Endothelial cell of umbilical vein (primary cell): ENCODE data around the gene CFAP70. TPM values are rescaled to one million over a fixed set of nuclear protein-coding genes. Genes with fewer than 3 reads are reported as not detected.

ENCODE experiments used
- BruUV-seq: library from RNA; stranded (reverse); fragments of 400-500 nt; replicated peaks from 2 replicates; lab custom pipeline; 2021; lab: Mats Ljungman, UMichigan
- CTCF ChIA-PET: fragments of 300-600, 350-600 bp; sonication (Branson Sonifier 250); formaldehyde crosslinking; loops from one replicate; lab custom pipeline; 2021; ENCODE audit warnings: antibody characterized with exemption, inconsistent platforms; lab: Charles Lee
- POLR2A ChIA-PET: fragments of 300-600, 350-600 bp; sonication (Branson Sonifier 250); formaldehyde crosslinking; loops from one replicate; lab custom pipeline; 2021; ENCODE audit warnings: antibody characterized with exemption, inconsistent platforms; lab: Charles Lee
- DNase-seq: peaks from one replicate; pipeline ENCODE4 v3.0.0-alpha.2; 2011; ENCODE audit warnings: low read depth, low spot score
- FAIRE-seq: peaks from 2 replicates; lab custom pipeline; 2011; peaks lifted over from hg19 to GRCh38; lab: Jason Lieb, UNC
- H2AFZ ChIP-seq: 2 replicates; pipeline ENCODE4 v1.6.0; 2012; ENCODE audit warnings: low read depth, low read length, control low read depth, inconsistent platforms
- H3K27ac ChIP-seq: 2 replicates; pipeline ENCODE4 v1.5.1; 2011; ENCODE audit warnings: low read depth, mild to moderate bottlenecking, control low read depth, low read length, moderate library complexity; ENCODE audit not compliant: insufficient read depth
- H3K27me3 ChIP-seq, 2 experiments: 2 replicates each; pipeline versions ENCODE4 v1.6.0 to v1.6.1; 2011; ENCODE audit warnings: low read length in 2 of 2, mixed read lengths in 1 of 2; ENCODE audit not compliant: control insufficient read depth in 2 of 2, insufficient read depth in 2 of 2
- H3K36me3 ChIP-seq, 2 experiments: 2 replicates in 1 of 2; 3 replicates in 1 of 2; pipeline ENCODE4 v1.5.1; 2011; ENCODE audit warnings: low read length in 2 of 2, mild to moderate bottlenecking in 1 of 2, moderate library complexity in 1 of 2; ENCODE audit not compliant: control insufficient read depth in 2 of 2, insufficient read depth in 2 of 2; ENCODE audit errors: extremely low read depth in 1 of 2
- H3K4me1 ChIP-seq: 3 replicates; pipeline ENCODE4 v1.5.1; 2011; ENCODE audit warnings: mild to moderate bottlenecking, low read length; ENCODE audit not compliant: control insufficient read depth, insufficient read depth; ENCODE audit errors: extremely low read depth
- H3K4me2 ChIP-seq: 2 replicates; pipeline ENCODE4 v1.6.1; 2011; ENCODE audit warnings: low read length, control low read depth, mixed read lengths; ENCODE audit not compliant: insufficient read depth
- H3K4me3 ChIP-seq, 3 experiments: fragments of 200-600 bp in 1 of 3; sonication (generic), shearing (Covaris generic) in 1 of 3; replicated peaks in 1 of 3; 2 replicates each; pipeline ENCODE4 v1.5.1; 2011 to 2016; ENCODE audit warnings: control low read depth in 3 of 3, low read length in 3 of 3, mild to moderate bottlenecking in 2 of 3, inconsistent platforms in 1 of 3, low read depth in 1 of 3, moderate library complexity in 1 of 3; ENCODE audit not compliant: insufficient read depth in 1 of 3
- H3K79me2 ChIP-seq: 2 replicates; pipeline ENCODE4 v1.6.0; 2012; ENCODE audit warnings: low read length, inconsistent platforms; ENCODE audit not compliant: control insufficient read depth, insufficient read depth
- H3K9ac ChIP-seq: replicated peaks from 2 replicates; pipeline ENCODE3; 2011; ENCODE audit warnings: low read length, control low read depth; ENCODE audit not compliant: insufficient read depth; ENCODE audit errors: extremely low read depth
- H3K9me1 ChIP-seq: replicated peaks from 3 replicates; pipeline ENCODE4 v1.6.0; 2011; ENCODE audit warnings: mild to moderate bottlenecking, low read length; ENCODE audit not compliant: control insufficient read depth, insufficient read depth; ENCODE audit errors: extremely low read depth
- H3K9me3 ChIP-seq: replicated peaks from 2 replicates; pipeline ENCODE4 v1.5.1; 2012; ENCODE audit warnings: low read length, inconsistent platforms; ENCODE audit not compliant: control insufficient read depth, insufficient read depth
- H4K20me1 ChIP-seq: replicated peaks from 2 replicates; pipeline ENCODE3; 2011; ENCODE audit warnings: mild to moderate bottlenecking, low read length; ENCODE audit not compliant: control insufficient read depth, insufficient read depth; ENCODE audit errors: extremely low read depth
- EZH2 ChIP-seq: IDR thresholded peaks from 2 replicates; pipeline ENCODE4 v1.6.1; 2012; ENCODE audit warnings: borderline replicate concordance, low read depth, mild to moderate bottlenecking, moderate library complexity, low read length, inconsistent platforms; ENCODE audit not compliant: severe bottlenecking
- FOS ChIP-seq: IDR thresholded peaks from 2 replicates; pipeline ENCODE4 v1.6.1; 2011; ENCODE audit warnings: mild to moderate bottlenecking, low read length, moderate library complexity, borderline replicate concordance; ENCODE audit not compliant: insufficient read depth
- GATA2 ChIP-seq: IDR thresholded peaks from 2 replicates; pipeline ENCODE4 v1.7.0; 2011; ENCODE audit warnings: low read depth, mild to moderate bottlenecking, moderate library complexity, mixed read lengths, low read length; ENCODE audit not compliant: insufficient read length, insufficient read depth
- JUN ChIP-seq: IDR thresholded peaks from 2 replicates; pipeline ENCODE4 v1.6.1; 2011; ENCODE audit warnings: borderline replicate concordance, low read depth; ENCODE audit not compliant: insufficient read length, insufficient read depth
- MYC ChIP-seq: IDR thresholded peaks from one replicate; pipeline ENCODE4 v1.6.1; 2011; ENCODE audit warnings: mild to moderate bottlenecking, low read depth, low read length
- POLR2A ChIP-seq: IDR thresholded peaks from 2 replicates; pipeline ENCODE4 v1.6.1; 2012; ENCODE audit warnings: low read depth, mild to moderate bottlenecking, control low read depth, low read length
- POLR2AphosphoS5 ChIP-seq: IDR thresholded peaks from 2 replicates; pipeline ENCODE4 v1.6.1; 2012; ENCODE audit warnings: low read depth, mild to moderate bottlenecking, control low read depth, low read length, moderate library complexity; ENCODE audit not compliant: insufficient read depth
- dilution Hi-C: fragments of 300-500 bp; cut with MboI; formaldehyde crosslinking; loops from one replicate; pipeline ENCODE4 v1.15.0; 2019; ENCODE audit warnings: low sequenced_read_pairs; ENCODE audit not compliant: extremely low pct_ligation_motif_present
- intact Hi-C: fragments of 100-400 bp; cut with micrococcal nuclease; formaldehyde crosslinking; loops from one replicate; pipeline ENCODE4 v1.10.0; 2022
- polyA plus RNA-seq, 4 experiments: library from polyadenylated mRNA; depleted of rRNA in 3 of 4; stranded (reverse) in 3 of 4; unstranded in 1 of 4; fragments of >200 nt; gene quantifications; 2 replicates each; pipeline versions ENCODE4 v1.2.1 to v1.2.3, GENCODE V29; 2011 to 2012; ENCODE audit warnings: missing spikeins in 1 of 4
- total RNA-seq: library from RNA; stranded (reverse); gene quantifications from 2 replicates; pipeline ENCODE4 v1.2.3, GENCODE V29; 2021
- TF ChIP-seq, protein P1 (sequence below): IDR thresholded peaks from 2 replicates; pipeline ENCODE4 v1.6.1; 2011; ENCODE audit not compliant: insufficient read depth, insufficient read length
- TF ChIP-seq, protein P2 (sequence below), 2 donors: IDR thresholded peaks; 1 replicate in 1 of 2; 2 replicates in 1 of 2; pipeline ENCODE4 v1.5.1; 2011; ENCODE audit warnings: low read length in 2 of 2, mild to moderate bottlenecking in 2 of 2, moderate library complexity in 2 of 2, control low read depth in 1 of 2, inconsistent platforms in 1 of 2, low read depth in 1 of 2; ENCODE audit not compliant: insufficient read depth in 1 of 2; ENCODE audit errors: extremely low read depth in 1 of 2

Gene CFAP70
- total and polyA plus RNA-seq, 2 donors (not counting 3 experiments of a cell fraction or from before 2014, with no cell fraction given): 0.19 to 0.27 TPM

DNA sequence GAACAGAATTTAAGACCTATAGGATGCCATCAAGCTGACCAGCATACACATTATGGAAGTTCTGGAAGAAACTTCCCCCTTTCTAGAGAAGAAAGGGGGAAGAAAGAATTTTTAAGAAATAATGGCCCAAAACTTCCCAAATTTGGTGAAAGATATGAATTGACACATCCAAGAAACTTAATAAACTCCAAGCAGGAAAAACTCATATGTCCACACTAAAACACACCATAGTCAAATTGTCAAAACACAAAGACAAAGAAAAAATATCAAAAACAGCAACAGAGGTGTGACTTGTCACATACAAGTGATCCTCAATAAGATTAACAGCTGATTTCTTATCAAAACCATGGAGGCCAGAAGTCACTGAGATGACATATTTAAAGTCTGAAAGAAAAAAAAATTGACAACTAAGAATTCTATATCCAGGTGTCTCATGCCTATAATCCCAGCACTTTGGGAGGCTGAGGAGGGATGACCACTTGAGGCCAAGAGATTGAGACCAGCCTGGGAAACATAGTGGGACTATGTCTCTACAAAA, 52.4 kb downstream of the CFAP70 start:
- no peak overlapping the region for H3K9ac ChIP-seq
- dilution Hi-C loops (no loop called here), intact Hi-C loops (no loop called here)
- POLR2A ChIA-PET: no interaction called here
- no peak overlapping the region for H3K4me2 ChIP-seq
- no peaks in the 10 kb centered on the region for H4K20me1 ChIP-seq
- H3K9me3 ChIP-seq: no peaks in the 10 kb centered on the region
- H3K27ac ChIP-seq: no peak overlapping the region
- no peaks in the 10 kb centered on the region for H3K36me3 ChIP-seq
- no peak overlapping the region for H3K4me3 ChIP-seq
- peaks cover 2 to 3% of the 10 kb centered on the region in 2 experiments for H3K27me3 ChIP-seq
- FAIRE-seq: no peak
- no peak overlapping the region for H2AFZ ChIP-seq
- TF ChIP-seq MYC (no peak), GATA2 (no peak), EZH2 (no peak), POLR2AphosphoS5 (no peak), POLR2A (no peak), JUN (no peak), FOS (no peak)
- TF ChIP-seq, protein P1, sequence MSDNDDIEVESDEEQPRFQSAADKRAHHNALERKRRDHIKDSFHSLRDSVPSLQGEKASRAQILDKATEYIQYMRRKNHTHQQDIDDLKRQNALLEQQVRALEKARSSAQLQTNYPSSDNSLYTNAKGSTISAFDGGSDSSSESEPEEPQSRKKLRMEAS: no peak
- TF ChIP-seq, protein P2, sequence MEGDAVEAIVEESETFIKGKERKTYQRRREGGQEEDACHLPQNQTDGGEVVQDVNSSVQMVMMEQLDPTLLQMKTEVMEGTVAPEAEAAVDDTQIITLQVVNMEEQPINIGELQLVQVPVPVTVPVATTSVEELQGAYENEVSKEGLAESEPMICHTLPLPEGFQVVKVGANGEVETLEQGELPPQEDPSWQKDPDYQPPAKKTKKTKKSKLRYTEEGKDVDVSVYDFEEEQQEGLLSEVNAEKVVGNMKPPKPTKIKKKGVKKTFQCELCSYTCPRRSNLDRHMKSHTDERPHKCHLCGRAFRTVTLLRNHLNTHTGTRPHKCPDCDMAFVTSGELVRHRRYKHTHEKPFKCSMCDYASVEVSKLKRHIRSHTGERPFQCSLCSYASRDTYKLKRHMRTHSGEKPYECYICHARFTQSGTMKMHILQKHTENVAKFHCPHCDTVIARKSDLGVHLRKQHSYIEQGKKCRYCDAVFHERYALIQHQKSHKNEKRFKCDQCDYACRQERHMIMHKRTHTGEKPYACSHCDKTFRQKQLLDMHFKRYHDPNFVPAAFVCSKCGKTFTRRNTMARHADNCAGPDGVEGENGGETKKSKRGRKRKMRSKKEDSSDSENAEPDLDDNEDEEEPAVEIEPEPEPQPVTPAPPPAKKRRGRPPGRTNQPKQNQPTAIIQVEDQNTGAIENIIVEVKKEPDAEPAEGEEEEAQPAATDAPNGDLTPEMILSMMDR (IDR thresholded peaks at IDR 0.05; ENCODE audit: extremely low read depth in 1 of 2, insufficient read depth in 1 of 2, low read depth in 1 of 2, low read length in 2 of 2): no peak
- CTCF ChIA-PET: no interaction called here
- no peak for DNase-seq
- no peaks in the 10 kb centered on the region for H3K79me2 ChIP-seq
- no peaks in the 10 kb centered on the region for H3K4me1 ChIP-seq
- no TSS peak for BruUV-seq
- no peaks in the 10 kb centered on the region for H3K9me1 ChIP-seq
